Suprapubic skin (tissue), 4 donors: Measurements from ENCODE around the gene USP40. TPM values are rescaled to one million over a fixed set of nuclear protein-coding genes. Genes with fewer than 3 reads are reported as not detected.

Experiments used
- DNase-seq, 2 donors: peaks; one replicate each; pipeline ENCODE4 v3.0.0-alpha.2; 2019; ENCODE audit warnings: low spot score in 2 of 2
- H3K27ac ChIP-seq: fragments of 200-600 bp; sonication (generic); one replicate; pipeline ENCODE4 v1.5.1; 2019
- H3K27me3 ChIP-seq: fragments of 200-600 bp; sonication (generic); one replicate; pipeline ENCODE4 v1.5.1; 2019
- H3K36me3 ChIP-seq: fragments of 200-600 bp; sonication (generic); one replicate; pipeline ENCODE4 v1.5.1; 2019
- H3K4me1 ChIP-seq: fragments of 200-600 bp; sonication (generic); one replicate; pipeline ENCODE4 v1.5.1; 2019
- H3K4me3 ChIP-seq: fragments of 200-600 bp; sonication (generic); one replicate; pipeline ENCODE4 v1.5.1; 2019; ENCODE audit warnings: mild to moderate bottlenecking
- H3K9me3 ChIP-seq: fragments of 200-600 bp; sonication (generic); one replicate; pipeline ENCODE4 v1.5.1; 2019
- EP300 ChIP-seq: sonication (generic); formaldehyde crosslinking; IDR thresholded peaks from one replicate; pipeline ENCODE4 v1.6.1; 2017; ENCODE audit warnings: antibody characterized with exemption
- POLR2A ChIP-seq, 2 donors: fragments of 450-650 bp; IDR thresholded peaks; one replicate each; pipeline ENCODE4 v1.6.1; 2017; ENCODE audit warnings: antibody characterized with exemption in 2 of 2, mild to moderate bottlenecking in 2 of 2, moderate library complexity in 2 of 2
- POLR2AphosphoS5 ChIP-seq, 3 donors: sonication (generic); formaldehyde crosslinking; IDR thresholded peaks; one replicate each; pipeline ENCODE4 v1.6.1; 2017; ENCODE audit warnings: antibody characterized with exemption in 3 of 3
- WGBS: methylation state at CpG from one replicate; pipeline ENCODE4 v1.1.5; 2018; 5-methylcytosine and 5-hydroxymethylcytosine counted together
- total RNA-seq, 4 donors: library from RNA; depleted of rRNA; stranded (reverse); fragments of >200 nt; gene quantifications; one replicate each; pipeline ENCODE4 v1.1.0, GENCODE V29; 2016
- TF ChIP-seq, protein P1 (sequence below), 2 donors: fragments of 200-600 bp in 1 of 2; fragments of 450-650 bp in 1 of 2; sonication (generic) in 1 of 2; IDR thresholded peaks; one replicate each; pipeline ENCODE4 v1.5.1; 2016 to 2019; ENCODE audit warnings: antibody characterized with exemption in 2 of 2, mild to moderate bottlenecking in 1 of 2, moderate library complexity in 1 of 2

USP40 gene
- total RNA-seq, 4 donors from 2014 or later, result 16.2 to 125 (median 40.1) TPM

DNA sequence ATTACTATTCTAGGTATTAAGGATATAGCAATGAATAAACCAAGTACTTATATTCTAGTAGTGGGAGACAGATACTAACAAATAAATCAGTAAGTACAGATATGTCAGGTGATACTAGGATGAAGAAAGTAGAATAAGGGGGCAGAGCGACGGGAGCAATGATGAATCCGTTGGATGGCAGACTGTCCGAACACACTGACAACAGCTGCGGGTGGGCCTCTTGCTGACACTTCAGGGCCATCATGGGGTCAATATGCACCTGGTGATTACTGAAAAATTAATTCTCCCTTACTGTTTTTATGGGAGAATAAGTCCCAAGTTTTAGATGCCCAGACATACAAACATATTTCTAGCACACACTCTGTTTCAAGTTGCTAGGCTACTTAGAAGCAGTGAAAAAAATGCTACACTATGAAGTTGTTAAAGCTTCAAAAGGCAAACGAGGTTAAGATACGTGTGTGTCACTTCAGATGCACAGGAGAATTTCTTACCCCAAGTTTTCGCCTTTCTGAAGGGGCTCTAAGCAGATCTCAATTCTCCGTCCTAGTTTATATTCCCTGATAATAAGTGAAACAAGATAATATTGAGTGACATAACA is 78.7 kb downstream of the USP40 start:
- H3K27me3 ChIP-seq, result no peaks in the 10 kb centered on the region
- TF ChIP-seq POLR2A (IDR thresholded peaks at IDR 0.05), result no peak
- TF ChIP-seq POLR2AphosphoS5 (IDR thresholded peaks at IDR 0.05), result no peak
- TF ChIP-seq EP300, result no peak
- TF ChIP-seq, protein P1, sequence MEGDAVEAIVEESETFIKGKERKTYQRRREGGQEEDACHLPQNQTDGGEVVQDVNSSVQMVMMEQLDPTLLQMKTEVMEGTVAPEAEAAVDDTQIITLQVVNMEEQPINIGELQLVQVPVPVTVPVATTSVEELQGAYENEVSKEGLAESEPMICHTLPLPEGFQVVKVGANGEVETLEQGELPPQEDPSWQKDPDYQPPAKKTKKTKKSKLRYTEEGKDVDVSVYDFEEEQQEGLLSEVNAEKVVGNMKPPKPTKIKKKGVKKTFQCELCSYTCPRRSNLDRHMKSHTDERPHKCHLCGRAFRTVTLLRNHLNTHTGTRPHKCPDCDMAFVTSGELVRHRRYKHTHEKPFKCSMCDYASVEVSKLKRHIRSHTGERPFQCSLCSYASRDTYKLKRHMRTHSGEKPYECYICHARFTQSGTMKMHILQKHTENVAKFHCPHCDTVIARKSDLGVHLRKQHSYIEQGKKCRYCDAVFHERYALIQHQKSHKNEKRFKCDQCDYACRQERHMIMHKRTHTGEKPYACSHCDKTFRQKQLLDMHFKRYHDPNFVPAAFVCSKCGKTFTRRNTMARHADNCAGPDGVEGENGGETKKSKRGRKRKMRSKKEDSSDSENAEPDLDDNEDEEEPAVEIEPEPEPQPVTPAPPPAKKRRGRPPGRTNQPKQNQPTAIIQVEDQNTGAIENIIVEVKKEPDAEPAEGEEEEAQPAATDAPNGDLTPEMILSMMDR (IDR thresholded peaks at IDR 0.05), result no peak
- WGBS, result 77% methylated on average over 9 of the region's 9 CpGs
- peaks cover 25% of the 10 kb centered on the region for H3K4me1 ChIP-seq
- DNase-seq, result no peak
- no peak overlapping the region for H3K27ac ChIP-seq
- no peaks in the 10 kb centered on the region for H3K9me3 ChIP-seq
- peaks cover 42% of the 10 kb centered on the region for H3K36me3 ChIP-seq
- no peak overlapping the region for H3K4me3 ChIP-seq

DNA sequence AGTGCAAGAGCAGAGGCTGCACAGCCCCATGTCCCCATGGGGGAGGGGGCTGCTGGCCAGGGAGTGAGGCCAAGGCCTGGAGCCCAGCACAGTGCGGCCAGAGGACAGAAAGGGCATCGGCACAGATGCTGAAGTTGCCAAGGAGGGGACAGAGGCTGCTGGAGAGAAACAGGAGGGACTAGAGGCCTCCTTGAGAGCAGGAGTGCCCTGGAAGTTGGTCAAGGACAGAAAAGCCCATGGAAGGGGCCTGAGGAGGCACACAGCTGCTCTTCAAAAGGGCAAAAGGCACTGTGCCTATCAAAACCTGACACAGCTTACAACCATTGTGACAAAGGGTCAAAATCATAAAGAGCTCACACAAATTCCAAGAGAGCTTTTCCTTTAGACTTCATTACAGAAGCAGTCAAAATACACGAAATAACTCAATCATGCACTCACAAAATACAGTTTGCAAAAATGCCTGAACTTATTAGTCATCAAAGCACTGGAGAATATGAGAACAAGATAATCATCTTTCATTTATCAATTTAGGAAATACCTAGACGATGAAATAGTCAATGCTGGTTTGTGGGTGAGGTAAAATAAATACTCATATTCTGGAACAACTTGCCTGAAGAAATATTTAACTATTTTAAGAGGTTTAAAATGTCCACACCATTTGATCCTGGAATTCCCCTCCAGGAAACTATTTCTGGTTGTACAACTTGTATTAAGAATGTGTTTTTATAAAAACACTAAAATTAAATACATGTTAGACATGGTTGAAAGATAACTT is 79.6 kb downstream of the USP40 start:
- 60% methylated on average over 4 of the region's 4 CpGs for WGBS
- TF ChIP-seq POLR2AphosphoS5 (IDR thresholded peaks at IDR 0.05), result no peak
- TF ChIP-seq, protein P1 (IDR thresholded peaks at IDR 0.05), result no peak
- no peak for TF ChIP-seq POLR2A (IDR thresholded peaks at IDR 0.05)
- TF ChIP-seq EP300, result no peak
- H3K36me3 ChIP-seq, result peaks cover 43% of the 10 kb centered on the region
- H3K9me3 ChIP-seq, result no peaks in the 10 kb centered on the region
- H3K27me3 ChIP-seq, result no peaks in the 10 kb centered on the region
- H3K27ac ChIP-seq, result no peak overlapping the region
- no peak overlapping the region for H3K4me3 ChIP-seq
- DNase-seq, result no peak
- peaks cover 23% of the 10 kb centered on the region for H3K4me1 ChIP-seq

DNA sequence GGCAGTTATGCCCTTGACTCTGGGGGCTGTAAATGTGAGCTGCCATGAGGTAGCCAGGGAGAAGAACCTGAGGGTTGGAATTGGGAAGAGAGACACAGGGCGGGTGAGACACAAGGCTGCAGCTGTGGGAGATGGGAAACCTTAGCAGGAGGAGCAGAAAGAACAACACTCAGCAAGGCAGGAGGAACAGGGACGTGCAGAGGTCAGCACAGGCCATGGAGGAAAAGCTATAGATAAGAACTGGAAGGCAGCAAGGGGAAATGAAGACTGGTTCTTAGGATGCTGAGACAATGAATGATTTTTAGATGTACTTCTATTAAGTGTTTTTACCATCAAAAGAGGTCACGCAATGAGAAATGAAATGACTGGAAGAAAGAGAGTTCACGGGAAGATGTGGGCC is 80.2 kb downstream of the USP40 start:
- peaks cover 43% of the 10 kb centered on the region for H3K36me3 ChIP-seq
- H3K4me1 ChIP-seq, result peaks cover 17% of the 10 kb centered on the region
- 95% methylated on average over 4 of the region's 4 CpGs for WGBS
- TF ChIP-seq POLR2AphosphoS5 (IDR thresholded peaks at IDR 0.05) (no peak), EP300 (no peak), POLR2A (IDR thresholded peaks at IDR 0.05) (no peak)
- TF ChIP-seq, protein P1 (IDR thresholded peaks at IDR 0.05), result no peak
- H3K9me3 ChIP-seq, result no peaks in the 10 kb centered on the region
- DNase-seq, result no peak
- H3K4me3 ChIP-seq, result no peak overlapping the region
- no peak overlapping the region for H3K27ac ChIP-seq
- H3K27me3 ChIP-seq, result no peaks in the 10 kb centered on the region

DNA sequence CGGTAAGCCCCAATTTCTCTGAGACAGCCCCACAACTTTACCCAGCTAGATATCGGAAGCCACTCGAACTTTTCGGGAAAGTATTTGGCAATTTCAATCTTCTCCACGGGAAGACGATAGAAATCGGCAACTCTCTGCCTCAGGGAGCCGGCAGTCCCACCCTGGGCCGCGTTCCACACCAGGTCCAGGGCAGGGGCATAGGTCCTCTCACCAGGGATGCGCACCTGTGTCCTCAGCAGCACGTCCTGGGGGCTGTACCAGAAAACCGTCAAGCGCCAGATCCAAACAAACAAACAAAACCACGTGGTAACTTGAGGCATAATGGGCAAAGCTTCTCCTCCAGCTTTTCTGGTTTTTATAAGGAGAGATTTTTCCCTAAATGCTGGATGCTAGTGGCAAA is 80.9 kb downstream of the USP40 start:
- 94% methylated on average over 15 of the region's 15 CpGs for WGBS
- Histone ChIP-seq H3K4me3 (no peak overlapping the region), H3K36me3 (peaks cover 47% of the 10 kb centered on the region), H3K27me3 (no peaks in the 10 kb centered on the region), H3K27ac (no peak overlapping the region), H3K9me3 (no peaks in the 10 kb centered on the region), H3K4me1 (peaks cover 17% of the 10 kb centered on the region)
- DNase-seq, result no peak
- no peak for TF ChIP-seq EP300
- TF ChIP-seq POLR2A (IDR thresholded peaks at IDR 0.05), result no peak
- TF ChIP-seq, protein P1 (IDR thresholded peaks at IDR 0.05), result no peak
- TF ChIP-seq POLR2AphosphoS5 (IDR thresholded peaks at IDR 0.05), result no peak

DNA sequence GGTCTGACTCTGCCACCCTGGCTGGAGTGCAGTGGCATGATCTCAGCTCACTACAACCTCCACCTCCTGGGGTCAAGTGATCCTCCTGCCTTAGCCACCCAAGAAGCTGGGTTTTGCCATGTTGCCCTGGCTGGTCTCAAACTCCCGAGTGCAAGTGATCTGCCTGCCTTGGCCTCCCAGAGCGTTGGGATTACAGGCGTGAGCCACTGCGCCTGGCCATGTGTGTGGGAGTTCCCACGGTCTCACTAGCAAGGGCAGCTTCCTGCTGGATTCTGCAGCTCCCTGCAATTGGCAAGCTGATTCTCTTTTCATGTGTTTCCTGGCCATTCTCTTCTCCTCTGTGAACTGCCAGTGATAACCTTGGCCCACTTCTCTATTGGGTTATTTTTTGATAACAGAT is 84.0 kb downstream of the USP40 start:
- Histone ChIP-seq H3K4me1 (peaks cover 12% of the 10 kb centered on the region), H3K36me3 (peaks cover 55% of the 10 kb centered on the region), H3K4me3 (no peak overlapping the region), H3K27me3 (no peaks in the 10 kb centered on the region), H3K9me3 (no peaks in the 10 kb centered on the region), H3K27ac (peak overlapping the region; percentile 65)
- WGBS, result 60% methylated on average over 5 of the region's 5 CpGs
- TF ChIP-seq POLR2A (IDR thresholded peaks at IDR 0.05) (no peak), POLR2AphosphoS5 (IDR thresholded peaks at IDR 0.05) (no peak), EP300 (no peak)
- TF ChIP-seq, protein P1 (IDR thresholded peaks at IDR 0.05), result no peak
- no peak for DNase-seq
